Dedifferentiated amniotic fluid mesenchymal stem cell (primary cell): ENCODE measurements around the gene EMILIN2.
"Not testable (repeated sequence)": the region's sequence is repeated elsewhere in the genome, so short reads cannot be mapped to it uniquely, and the experiment has no call there.

Experiments
- DNase-seq: peaks from one replicate; pipeline ENCODE4 v3.0.0-alpha.2; 2016; ENCODE audit errors: extremely low spot score

Gene EMILIN2

DNA sequence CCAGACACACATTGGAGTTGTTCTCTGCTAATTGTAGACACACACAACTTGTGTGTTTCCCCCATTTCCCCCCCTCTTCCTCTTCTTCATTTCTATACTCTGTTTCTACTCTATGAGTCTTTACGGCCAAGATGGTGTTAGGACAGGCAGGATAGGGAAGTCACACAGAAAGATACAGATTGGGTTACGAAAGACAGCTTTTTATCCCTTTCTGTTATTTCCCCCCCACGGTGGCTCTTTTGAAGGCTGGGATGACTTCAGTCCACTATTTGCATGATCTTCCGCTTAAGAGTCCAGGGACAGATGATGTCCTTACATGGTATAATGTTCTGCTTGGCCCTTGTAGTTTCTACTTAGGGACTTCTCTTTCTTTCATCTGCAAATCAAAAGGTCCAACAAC lies 1.6 kb upstream of the EMILIN2 start:
- no peak for DNase-seq

DNA sequence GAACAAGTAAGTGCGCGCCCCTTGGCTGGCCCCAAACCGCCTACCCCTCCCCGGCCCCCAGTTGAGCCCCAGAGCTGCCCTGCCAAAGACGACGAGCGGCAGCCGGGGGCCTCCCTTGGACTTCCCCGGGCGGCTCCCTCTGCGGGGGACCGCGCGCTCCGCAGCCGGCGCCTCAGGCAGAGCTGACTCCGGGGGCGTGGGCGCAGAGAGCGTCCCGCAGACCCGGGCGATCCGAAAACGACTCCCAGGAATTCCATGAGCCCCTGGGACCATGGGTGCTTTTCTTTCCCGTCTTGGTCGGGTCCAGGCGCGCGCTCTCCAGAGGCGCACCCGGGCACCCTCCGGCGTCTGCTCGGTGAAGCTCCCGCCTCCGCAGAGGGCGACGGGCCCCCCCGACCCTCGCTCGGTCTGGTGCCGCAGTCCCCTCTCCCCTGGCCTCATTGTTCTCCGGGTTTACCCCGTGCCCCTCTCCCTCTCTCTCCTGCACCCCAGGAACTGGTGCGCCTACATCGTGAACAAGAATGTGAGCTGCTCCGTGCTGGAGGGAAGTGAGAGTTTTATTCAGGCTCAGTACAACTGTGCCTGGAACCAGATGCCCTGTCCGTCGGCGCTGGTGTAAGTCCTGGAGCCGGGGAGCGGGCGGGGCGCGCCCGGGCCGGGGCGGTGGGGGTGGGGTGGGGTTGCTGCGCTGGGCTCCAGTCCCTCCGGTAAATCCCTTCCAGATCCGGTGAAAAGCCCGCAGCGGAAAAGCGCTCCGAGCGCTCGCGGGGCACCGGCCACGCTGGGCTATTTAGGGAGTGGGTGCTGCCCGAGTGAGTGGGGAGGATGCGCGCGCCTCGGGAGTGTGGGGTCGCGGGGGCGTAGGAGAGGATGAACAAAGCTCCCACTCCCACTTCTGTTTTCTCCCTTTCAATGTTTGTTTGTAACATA lies 776 bp downstream of the EMILIN2 start:
- no peak for DNase-seq

DNA sequence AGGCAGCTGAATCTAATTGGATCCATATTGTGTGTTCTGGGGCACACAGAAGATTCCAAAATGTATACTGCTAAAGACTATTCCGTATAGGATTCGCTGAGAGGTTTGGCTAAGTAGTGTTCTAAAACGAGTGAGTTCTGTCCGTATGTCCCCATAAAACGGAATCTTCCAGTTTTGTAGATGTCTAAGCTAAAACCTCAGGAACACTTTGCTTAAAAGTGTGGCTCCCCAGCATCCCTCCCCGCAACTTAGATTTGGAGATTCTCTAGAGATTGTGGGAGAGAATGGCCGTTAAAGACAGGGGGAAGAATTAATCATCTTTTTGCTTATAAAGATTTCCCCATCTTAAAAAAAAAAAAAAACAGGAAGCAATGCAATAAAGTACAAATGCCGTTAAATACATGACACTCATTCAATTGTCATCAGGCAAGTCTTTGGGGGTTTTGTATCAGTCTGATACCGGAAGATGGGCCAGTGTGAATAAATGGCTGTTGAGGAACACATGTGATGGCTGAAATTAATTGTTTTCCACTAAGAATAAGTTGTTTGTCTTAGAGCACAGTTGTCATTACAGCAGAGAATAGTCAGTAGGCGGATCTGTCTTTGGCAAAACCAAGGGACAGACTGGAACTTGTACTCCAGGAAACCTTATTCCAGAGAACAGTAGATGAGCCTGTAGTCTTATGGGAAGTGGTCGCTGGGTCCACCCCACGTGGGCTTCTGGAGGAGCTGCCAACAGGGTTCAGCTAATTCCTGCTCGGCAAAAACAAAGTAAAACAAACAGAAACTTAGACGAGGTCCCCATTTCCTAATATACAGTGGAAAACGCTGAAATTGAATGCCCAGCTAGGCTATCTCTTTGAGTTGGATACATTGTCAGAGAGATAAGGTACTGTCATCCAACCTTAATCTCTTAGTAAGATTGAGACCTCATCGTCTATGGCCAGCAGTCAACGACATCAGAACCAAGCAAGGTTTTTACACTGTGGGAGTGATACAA lies 1.7 kb downstream of the EMILIN2 start:
- DNase-seq, result no peak

DNA sequence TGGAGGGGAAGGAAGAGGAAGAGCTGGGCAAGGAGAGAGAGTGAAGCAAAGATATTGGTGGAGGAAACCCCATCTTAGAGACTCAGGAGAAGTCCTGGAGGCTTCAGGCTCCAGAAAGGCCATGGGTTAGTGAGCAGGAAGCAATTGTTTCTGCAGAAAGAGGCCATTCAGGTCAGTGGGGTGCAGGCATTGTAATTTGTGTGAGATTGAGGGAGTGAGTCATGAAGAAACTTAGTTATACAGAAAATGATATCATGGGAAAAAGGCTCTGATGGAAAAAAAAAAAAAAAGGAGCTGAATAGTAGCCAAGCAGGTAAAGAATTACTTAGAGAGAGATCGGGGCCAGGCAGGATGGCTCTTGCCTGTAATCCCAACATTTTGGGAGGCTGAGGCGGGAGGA lies 4.0 kb downstream of the EMILIN2 start:
- DNase-seq, result no peak

DNA sequence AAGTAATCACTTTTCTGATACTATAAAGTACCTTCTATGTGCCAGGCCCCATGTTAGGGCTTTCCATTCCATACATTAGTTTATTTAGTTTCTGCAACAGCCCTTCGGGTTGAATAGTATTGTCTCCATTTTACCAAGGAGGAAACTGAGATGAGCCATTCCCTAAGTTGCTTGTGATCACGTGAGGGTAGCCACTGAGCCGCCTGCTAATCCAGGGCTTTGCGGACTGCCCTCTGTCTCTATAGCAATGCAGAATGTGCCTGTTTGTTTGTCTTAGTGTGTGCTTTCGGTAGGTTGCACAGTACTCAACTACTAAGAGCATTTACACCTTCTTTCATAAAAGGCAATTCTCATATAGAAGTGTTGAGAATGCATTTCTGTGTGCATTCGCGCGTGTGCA lies 5.0 kb downstream of the EMILIN2 start:
- DNase-seq, result no peak

DNA sequence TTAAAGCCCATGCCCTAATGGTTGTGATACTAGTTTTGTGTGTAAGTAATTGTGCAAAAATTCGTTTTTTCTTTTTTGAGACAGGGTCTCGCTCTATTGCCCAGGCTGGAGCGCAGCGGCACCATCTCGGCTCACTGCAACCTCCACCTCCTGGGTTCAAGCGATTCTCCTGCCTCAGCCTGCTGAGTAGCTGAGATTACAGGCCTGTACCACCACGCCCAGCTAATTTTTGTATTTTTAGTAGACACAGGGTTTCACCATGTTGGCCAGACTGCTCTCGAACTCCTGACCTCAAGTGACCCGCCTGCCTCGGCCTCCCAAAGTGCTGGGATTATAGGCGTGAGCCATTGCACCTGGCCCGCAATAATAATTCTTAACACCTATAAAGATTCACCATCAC lies 5.7 kb downstream of the EMILIN2 start:
- DNase-seq, result not testable (repeated sequence)

DNA sequence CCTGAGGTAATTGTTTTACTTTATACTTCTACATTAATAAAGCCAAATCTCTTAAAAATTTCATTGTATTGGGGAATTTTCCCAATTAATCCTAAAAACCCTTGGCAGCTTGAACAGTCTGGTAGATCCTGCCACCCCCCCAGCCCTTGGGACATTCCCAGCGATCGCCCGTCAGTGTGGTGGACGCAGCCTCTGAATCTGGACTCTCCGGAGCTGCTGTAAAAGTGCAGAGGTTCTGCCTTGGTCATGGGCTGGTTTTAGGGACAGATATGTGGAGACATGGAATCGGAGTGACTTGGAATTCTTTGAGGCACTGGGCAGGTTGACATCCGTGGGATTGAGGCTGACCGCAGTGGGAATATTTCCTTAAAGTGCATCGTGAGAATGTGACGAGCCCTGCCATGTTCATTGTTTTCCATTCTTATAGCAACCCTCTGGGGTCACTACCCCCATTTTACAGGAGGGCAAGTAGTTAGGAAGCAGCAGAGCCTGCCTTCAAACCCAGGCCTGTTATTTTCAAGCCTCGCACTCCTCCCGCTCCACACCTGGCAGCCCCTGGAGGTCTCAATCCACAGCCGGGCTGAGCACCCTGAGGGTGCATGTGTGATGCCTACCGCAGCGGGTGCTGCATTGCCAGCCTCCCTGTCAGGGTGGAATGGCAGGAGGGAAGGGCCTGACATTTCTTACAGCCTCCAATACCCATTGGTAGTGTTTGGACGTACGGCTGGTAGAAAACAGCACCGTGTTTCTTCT lies 6.5 kb downstream of the EMILIN2 start:
- DNase-seq, result no peak

DNA sequence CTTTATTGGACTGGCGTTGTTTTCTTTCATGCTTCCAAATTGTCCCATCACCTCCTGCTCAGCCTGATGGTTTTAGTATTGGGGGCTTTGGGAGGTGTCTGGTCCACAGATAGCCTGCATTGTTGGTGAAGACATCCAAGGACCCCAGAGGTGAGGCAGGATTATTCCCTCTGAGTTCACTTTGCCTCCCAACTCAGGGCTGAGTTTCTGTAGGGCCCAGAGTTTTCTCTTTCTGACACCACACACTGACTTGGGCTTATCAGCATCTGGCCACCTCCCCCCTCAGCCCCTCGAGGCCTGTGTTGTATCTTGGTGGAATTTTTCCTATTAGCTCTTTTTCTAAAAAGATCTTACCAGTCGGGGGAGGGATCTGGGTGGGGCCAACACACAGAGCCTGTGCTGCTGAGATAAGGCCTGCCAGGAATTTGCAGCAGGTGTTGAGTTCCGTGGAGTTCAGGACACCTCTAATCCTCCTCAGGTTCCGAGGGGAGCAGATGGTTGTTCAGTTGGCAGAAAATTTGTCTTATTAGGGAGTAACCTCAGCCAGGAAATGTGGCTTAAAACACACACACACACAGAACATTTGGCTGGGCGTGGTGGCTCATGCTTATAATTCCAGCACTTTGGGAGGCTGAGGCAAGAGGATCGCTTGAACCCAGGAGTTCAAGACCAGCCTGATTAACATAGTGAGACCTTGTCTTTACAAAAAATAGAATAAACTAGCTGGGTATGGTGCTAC lies 7.3 kb downstream of the EMILIN2 start:
- no peak for DNase-seq

DNA sequence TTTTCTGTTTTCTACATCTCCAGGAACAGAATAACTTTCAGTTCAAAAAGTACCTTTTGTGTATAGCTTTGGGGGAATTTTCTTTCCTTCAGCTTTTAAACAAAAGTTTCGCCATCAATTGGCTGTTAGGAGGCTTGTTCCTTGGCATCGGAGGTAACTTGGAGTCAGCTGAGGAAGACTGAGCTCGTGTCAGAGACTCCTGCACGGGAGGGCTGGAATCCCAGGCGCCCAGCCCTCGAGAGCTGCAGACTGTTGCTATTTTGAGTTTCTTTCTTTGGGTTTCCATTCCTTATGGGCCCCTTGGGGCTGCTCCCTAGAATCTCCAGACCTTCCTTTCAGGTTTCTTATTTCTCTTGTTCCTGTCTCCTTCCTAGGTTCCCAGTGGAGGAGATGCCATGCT lies 8.1 kb downstream of the EMILIN2 start:
- no peak for DNase-seq

DNA sequence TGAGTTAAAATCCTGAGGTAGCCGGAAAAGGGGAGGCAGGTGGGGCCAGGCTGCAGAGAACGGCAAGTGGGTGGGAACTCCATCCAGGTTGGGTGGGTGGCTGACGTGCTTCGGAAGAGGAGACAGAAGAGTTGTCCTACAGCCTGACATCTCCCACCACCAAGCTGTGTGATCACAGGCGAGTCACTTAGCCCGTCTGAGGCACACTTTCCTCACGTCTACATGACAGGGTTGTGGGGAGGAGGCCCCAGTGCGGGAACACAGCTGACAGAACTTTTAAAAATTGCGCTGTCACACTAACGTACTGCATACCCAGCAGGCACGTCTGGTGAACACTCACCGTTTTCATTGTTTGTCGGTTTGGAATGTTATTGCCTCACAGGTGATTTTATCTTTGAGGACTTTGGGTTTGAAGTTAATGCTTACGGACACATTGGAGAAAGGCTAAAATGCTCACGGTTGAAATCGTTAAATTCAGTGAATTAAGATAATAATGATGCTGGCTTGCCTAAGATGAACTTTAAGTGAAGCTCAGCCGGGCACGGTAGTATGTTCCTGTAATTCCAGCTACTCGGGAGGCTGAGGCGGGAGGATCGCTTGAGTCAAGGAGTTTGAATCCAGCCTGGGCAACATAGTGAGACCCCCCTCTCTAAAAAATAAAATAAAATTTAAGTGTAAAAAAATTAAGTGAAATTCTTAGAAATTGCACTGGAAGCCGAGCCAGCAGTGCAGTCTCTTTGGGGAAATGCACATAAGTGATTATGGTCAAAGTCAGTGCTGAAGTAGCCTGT lies 8.9 kb downstream of the EMILIN2 start:
- no peak for DNase-seq

DNA sequence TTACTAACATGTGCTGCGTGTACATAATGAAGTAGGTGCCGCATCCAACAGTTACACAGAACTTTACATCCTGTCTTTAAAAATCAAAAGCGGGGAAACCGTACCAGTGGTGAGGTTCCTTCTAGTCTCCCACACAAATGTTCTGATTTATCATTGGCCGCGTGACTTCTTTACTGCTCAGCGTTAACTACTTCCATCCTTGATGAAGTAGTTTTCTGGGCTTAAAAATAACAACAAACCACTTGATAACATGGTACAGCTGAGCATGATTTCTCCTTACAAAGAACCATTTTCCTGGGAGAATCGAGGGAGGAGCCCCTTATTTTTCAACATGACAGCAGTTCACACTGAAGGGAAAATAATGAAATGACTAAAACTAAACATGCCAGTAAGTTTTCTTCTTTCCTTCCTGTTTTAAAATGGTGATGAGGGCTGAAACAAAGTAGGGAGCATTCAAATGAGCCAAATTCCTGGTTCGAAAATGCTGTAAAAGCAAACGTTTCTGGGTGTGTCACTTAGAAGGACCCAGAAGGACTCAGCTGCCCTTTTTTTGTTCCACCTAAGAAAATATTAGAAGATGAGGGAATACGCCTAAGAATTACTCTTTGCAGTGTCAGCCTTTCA lies 9.9 kb downstream of the EMILIN2 start:
- DNase-seq, result no peak

DNA sequence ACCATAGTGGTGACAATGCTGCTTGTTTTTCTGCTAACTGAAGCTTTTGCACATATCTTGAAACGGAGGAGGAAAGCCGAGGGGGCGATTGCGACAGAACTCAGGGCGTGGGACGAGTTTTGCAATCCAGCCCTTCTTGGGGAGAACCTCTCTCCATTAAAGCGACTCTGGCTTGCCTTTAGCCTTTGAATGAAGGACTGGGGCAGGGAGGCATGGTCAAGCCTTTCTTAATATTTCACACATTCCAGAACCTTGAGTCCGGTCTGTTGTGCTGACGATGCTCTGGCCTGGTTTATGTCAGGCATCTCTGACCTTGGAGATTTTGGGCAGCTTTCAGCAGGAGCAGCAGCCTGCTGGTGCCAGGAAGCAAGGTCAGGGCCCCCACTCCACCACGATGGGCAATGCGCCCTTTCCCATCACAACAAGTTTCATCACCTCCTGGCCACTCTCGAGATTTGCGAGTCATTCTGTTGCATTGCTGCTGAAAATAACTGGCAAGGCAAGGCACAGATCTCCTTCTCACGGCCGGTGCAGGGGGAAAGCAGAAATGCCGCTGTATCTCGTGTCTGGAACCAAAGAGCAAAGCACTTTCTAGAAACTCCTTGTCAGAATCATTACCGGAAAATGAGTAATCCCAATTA lies 10.8 kb downstream of the EMILIN2 start:
- peak; percentile 33 for DNase-seq

DNA sequence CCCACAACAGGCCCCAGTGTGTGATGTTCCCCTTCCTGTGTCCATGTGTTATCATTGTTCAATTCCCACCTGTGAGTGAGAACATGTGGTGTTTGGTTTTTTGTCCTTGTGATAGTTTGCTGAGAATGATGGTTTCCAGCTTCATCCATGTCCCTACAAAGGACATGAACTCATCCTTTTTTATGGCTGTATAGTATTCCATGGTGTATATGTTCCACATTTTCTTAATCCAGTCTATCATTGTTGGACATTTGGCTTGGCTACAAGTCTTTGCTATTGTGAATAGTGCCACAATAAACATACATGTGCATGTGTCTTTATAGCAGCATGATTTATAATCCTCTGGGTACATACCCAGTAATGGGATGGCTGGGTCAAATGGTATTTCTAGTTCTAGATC lies 13.6 kb downstream of the EMILIN2 start:
- DNase-seq, result not testable (repeated sequence)

DNA sequence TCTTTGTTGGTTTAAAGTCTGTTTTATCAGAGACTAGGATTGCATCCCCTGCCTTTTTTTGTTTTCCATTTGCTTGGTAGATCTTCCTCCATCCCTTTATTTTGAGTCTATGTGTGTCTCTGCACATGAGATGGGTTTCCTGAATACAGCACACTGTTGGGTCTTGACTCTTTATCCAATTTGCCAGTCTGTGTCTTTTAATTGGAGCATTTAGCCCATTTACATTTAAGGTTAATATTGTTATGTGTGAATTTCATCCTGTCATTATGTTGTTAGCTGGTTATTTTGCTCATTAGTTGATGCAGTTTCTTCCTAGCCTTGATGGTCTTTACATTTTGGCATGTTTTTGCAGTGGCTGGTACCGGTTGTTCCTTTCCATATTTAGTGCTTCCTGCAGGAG lies 17.2 kb downstream of the EMILIN2 start:
- not testable (repeated sequence) for DNase-seq

DNA sequence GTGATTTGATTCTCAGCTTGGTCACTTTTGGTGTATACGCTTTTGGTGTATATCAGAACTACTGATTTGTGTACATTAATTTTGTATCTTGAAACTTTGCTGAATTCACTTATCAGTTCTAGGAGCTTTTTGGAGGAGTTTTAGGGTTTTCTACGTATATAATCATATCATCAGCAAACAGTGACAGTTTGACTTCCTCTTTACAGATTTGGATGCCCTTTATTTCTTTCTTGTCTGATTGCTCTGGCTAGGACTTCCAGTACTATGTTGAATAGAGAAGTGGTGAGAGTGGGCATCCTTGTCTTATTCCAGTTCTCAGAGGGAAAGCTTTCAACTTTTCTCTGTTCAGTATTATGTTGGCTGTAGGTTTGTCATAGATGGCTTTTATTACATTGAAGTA lies 19.7 kb downstream of the EMILIN2 start:
- DNase-seq, result not testable (repeated sequence)

DNA sequence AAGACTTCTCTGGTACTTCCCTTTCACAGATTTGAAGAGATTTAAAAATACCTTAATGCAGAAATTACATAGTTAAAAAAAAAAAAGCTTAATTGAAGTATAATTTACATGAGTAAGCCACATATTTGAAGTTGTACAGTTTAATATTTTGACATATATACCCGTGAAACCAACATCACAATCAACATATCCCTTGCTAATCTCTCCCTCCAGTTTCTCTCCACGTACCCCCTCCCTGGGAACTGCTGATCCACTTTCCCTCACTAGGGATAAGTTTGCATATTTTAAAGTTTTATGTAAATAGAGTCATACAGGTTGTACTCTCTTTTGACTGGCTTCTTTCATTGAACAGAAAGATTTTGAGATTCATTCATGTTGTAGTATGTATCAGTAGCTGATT lies 22.4 kb downstream of the EMILIN2 start:
- no peak for DNase-seq

DNA sequence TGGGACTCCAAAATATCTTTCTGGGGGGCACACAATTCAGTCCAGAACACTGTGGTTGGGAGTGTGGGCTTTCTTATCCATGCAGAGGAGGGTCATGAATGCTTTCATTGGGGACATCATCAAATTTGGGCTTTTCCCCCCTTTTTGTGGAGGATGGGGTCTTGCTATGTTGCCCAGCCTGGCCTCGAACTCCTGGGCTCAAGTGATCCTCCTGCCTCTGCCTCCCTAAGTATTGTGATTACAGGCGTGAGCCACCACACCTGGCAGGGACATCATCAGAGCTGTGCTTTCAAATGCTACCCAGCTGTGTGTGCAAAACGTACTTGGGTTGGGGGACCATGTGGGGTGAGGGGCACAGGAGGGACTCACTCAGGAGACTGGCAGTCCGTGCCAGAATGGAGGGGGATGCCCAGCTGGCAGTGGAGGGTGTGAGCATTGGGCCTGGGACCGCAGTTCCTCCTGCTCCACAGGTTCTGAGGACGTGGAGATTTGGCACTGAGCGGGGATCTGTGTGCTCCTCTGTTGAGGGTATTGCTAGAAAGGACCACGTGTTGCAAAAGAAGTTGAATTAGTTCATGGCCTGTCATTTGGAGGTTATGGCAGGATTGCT lies 24.4 kb downstream of the EMILIN2 start:
- DNase-seq, result no peak

DNA sequence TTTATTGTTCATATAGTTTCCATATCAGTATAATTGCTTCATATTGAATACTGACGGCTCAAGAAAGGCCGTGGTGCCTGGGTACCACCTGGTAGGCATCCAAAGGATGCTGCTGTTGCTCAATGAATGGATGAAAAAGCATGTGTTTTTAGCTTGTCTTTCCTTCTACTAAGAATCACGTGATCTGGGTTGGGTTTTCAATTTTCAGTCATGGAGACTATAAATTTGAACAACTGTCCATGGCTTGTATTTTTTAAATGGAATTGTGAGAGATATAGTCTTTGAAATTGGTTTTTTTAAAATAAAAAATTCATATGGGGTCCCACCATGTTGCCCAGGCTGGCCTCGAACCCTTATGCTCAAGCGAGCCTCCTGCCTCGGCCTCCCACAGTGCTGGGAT lies 25.3 kb downstream of the EMILIN2 start:
- DNase-seq, result no peak

DNA sequence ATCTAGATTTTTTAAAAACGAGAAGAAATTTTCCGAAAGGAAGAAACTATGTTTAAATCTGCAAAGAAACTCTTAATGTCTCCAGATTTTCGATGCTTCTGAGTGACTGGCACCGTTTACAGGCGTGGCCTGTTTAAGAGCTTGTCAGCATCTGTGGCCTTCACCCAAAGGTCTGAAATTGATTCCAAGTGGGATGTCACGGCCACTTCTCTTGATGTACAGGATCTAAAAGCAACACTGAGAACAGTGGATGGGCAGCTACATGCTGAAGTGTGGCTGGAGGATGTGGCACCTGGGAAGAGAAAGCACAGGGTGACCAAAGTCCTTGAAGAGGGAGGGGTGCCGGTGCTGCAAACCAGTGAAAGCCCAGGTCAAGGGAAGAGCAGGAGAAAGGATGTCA lies 28.0 kb downstream of the EMILIN2 start:
- DNase-seq, result no peak
